ENCODE data around the gene MEGF6. TPM values are rescaled to one million over a fixed set of nuclear protein-coding genes. Genes with fewer than 3 reads are reported as not detected.
"Not testable (repeated sequence)": the region's sequence is repeated elsewhere in the genome, so short reads cannot be mapped to it uniquely, and the experiment has no call there.

MEGF6 gene
- total and polyA plus RNA-seq, 9 of the 15 experiments (the other 6 are each of a cell fraction or from before 2014, with no cell fraction given), result 0.03 to 1.7 (median 0.24) TPM; not detected in 3

DNA sequence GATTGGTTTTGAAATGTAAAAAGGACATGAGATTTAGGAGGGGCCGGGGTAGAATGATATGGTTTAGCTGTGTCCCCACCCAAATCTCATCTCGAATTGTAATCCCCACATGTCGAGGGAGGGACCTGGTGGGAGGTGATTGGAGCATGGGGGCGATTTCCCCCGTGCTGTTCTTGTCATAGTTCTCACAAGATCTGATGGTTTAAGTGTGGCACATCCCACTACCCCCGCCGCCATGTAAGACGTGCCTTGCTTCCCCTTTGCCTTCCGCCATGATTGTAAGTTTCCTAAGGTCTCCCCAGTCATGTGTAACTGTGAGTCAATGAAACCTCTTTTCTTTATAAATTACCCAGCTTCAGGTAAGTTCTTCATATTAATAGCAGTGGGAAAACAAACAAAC, 10.8 kb upstream of the MEGF6 start:
- H3K4me3 ChIP-seq; DNase-seq (ENCODE audit: extremely low read depth in 1 of 4, low spot score in 3 of 4); FAIRE-seq; intact Hi-C loops (cut with micrococcal nuclease); H2AFZ ChIP-seq (ENCODE audit: low read depth, low read length); H3K9me1 ChIP-seq (ENCODE audit: control insufficient read depth, insufficient read depth, low read length); ATAC-seq; H3K27ac ChIP-seq (ENCODE audit: extremely low read depth, low read depth, low read length); H3K79me2 ChIP-seq (ENCODE audit: control insufficient read depth, insufficient read depth, low read length); POLR2A ChIA-PET; BruUV-seq (replicated peaks); H3K36me3 ChIP-seq (ENCODE audit: control insufficient read depth, insufficient read depth, low read length); H3K9me3 ChIP-seq (replicated peaks; ENCODE audit: control insufficient read depth, insufficient read depth, low read depth, low read length); H3K4me2 ChIP-seq (ENCODE audit: insufficient read depth, low read length); H3K9ac ChIP-seq (ENCODE audit: insufficient read depth in 1 of 2, low read depth in 2 of 2, low read length in 2 of 2): not testable (repeated sequence)
- Histone ChIP-seq H3K27me3 (ENCODE audit: control insufficient read depth in 2 of 2, insufficient read depth in 2 of 2, low read length in 2 of 2) (peaks cover 12 to 40% of the 10 kb centered on the region in 2 experiments; a peak in 4 of 5 replicates), H3K4me1 (replicated peaks in 1 of 2; ENCODE audit: control insufficient read depth in 2 of 2, insufficient read depth in 2 of 2, low read length in 2 of 2) (peaks cover 10 to 33% of the 10 kb centered on the region in 2 experiments; a peak in 4 of 5 replicates), H4K20me1 (replicated peaks; ENCODE audit: control insufficient read depth, insufficient read depth, low read length) (peaks cover 13% of the 10 kb centered on the region; the same call in 1 of the 2 replicates)
- in situ Hi-C loops (cut with MboI), result loop anchor here (5.0 kb wide), 1 partner anchor 180 kb away; no protein-coding TSS in a partner anchor
- 3% methylated on average over 9 of the region's 9 CpGs for WGBS (ENCODE audit: insufficient coverage, low coverage, missing lambda C conversion rate)
- CTCF ChIA-PET (ENCODE audit: low intra/inter-chr PET ratio), result interaction anchor here (0.6 to 1.9 kb wide), 4 partner anchors 130 to 206 kb away, joined by 3 to 8 read pairs (median 6); partner anchors contain the start of gene ARHGEF16
- TF ChIP-seq YY1 (IDR thresholded peaks at IDR 0.05; ENCODE audit: borderline replicate concordance in 1 of 3, control insufficient read depth in 1 of 3, extremely low read depth in 1 of 3, insufficient read depth in 3 of 3, insufficient read length in 1 of 3, insufficient replicate concordance in 2 of 3, low read depth in 1 of 3, low read length in 2 of 3), result peak in 1 of 3 experiments; percentile 23
- TF ChIP-seq ZFP36 (IDR thresholded peaks at IDR 0.05; ENCODE audit: low read depth, low read length, partially characterized antibody), result peak; percentile 42
- TF ChIP-seq ZNF431 (CRISPR knock-in tag; IDR thresholded peaks at IDR 0.05), result peak; percentile 96

All from K562 (cell line).